Measurements from ENCODE around the gene MAPKAP1. TPM values are rescaled to one million over a fixed set of nuclear protein-coding genes. Genes with fewer than 3 reads are reported as not detected.

Gene MAPKAP1
- total RNA-seq, 1 donor from 2014 or later = 63.4 TPM

GRCh38 chr9:125416517-125416916 lies 290.5 kb downstream of the MAPKAP1 start:
- no peak overlapping the region for H3K4me3 Mint-ChIP-seq
- peaks cover 4% of the 10 kb centered on the region for H3K4me1 Mint-ChIP-seq
- no peaks in the 10 kb centered on the region for H3K27me3 Mint-ChIP-seq (ENCODE audit: low read depth)
- TF ChIP-seq CTCF (conservative IDR thresholded peaks at IDR 0.05) = no peak
- no peak overlapping the region for H3K27ac Mint-ChIP-seq (ENCODE audit: unreplicated experiment)
- no peaks in the 10 kb centered on the region for H3K36me3 Mint-ChIP-seq (ENCODE audit: low read depth)
- no peak for DNase-seq (ENCODE audit: low read depth, low spot score)
- no peaks in the 10 kb centered on the region for H3K9me3 Mint-ChIP-seq

GRCh38 chr9:125415583-125416460 lies 291.2 kb downstream of the MAPKAP1 start:
- Mint-ChIP-seq H3K27me3 (ENCODE audit: low read depth) (no peaks in the 10 kb centered on the region), H3K36me3 (ENCODE audit: low read depth) (no peaks in the 10 kb centered on the region), H3K27ac (ENCODE audit: unreplicated experiment) (peak overlapping the region; percentile 27), H3K4me3 (peak overlapping the region; percentile 10), H3K9me3 (no peaks in the 10 kb centered on the region), H3K4me1 (peaks cover 4% of the 10 kb centered on the region)
- no peak for TF ChIP-seq CTCF (conservative IDR thresholded peaks at IDR 0.05)
- no peak for DNase-seq (ENCODE audit: low read depth, low spot score)

- Mint-ChIP-seq H3K9me3 (peaks cover 6% of the 10 kb centered on the region), H3K27me3 (ENCODE audit: low read depth) (peaks cover 3% of the 10 kb centered on the region), H3K4me1 (peaks cover 13% of the 10 kb centered on the region), H3K4me3 (no peak overlapping the region), H3K27ac (ENCODE audit: unreplicated experiment) (no peak overlapping the region), H3K36me3 (ENCODE audit: low read depth) (peaks cover 4% of the 10 kb centered on the region)
- no peak for DNase-seq (ENCODE audit: low read depth, low spot score)
- no peak for TF ChIP-seq CTCF (conservative IDR thresholded peaks at IDR 0.05)
These were observed 293.4 kb downstream of the MAPKAP1 start for GRCh38 chr9:125413579-125413978.

GRCh38 chr9:125412166-125412565 lies 294.8 kb downstream of the MAPKAP1 start:
- Mint-ChIP-seq H3K27ac (ENCODE audit: unreplicated experiment) (no peak overlapping the region), H3K4me1 (peaks cover 17% of the 10 kb centered on the region), H3K27me3 (ENCODE audit: low read depth) (peaks cover 3% of the 10 kb centered on the region), H3K4me3 (no peak overlapping the region), H3K9me3 (peaks cover 6% of the 10 kb centered on the region), H3K36me3 (ENCODE audit: low read depth) (peaks cover 4% of the 10 kb centered on the region)
- DNase-seq (ENCODE audit: low read depth, low spot score) = no peak
- TF ChIP-seq CTCF (conservative IDR thresholded peaks at IDR 0.05) = no peak

GRCh38 chr9:125411171-125411756 lies 295.7 kb downstream of the MAPKAP1 start:
- Mint-ChIP-seq H3K27ac (ENCODE audit: unreplicated experiment) (no peak overlapping the region), H3K27me3 (ENCODE audit: low read depth) (peaks cover 3% of the 10 kb centered on the region), H3K9me3 (peaks cover 6% of the 10 kb centered on the region), H3K36me3 (ENCODE audit: low read depth) (peaks cover 4% of the 10 kb centered on the region), H3K4me1 (peaks cover 17% of the 10 kb centered on the region), H3K4me3 (no peak overlapping the region)
- no peak for TF ChIP-seq CTCF (conservative IDR thresholded peaks at IDR 0.05)
- no peak for DNase-seq (ENCODE audit: low read depth, low spot score)

Data from neural crest cell (in vitro differentiated cells).